OCI-LY1 (cell line): ENCODE measurements around the gene ANKRD34B.

ENCODE experiments used
- H2AFZ ChIP-seq: fragments of 200-600 bp; sonication (generic), shearing (Covaris generic); 2 replicates; pipeline ENCODE4 v1.6.0; 2014; ENCODE audit warnings: antibody characterized with exemption, mild to moderate bottlenecking, low read length
- H3F3A ChIP-seq: fragments of 200-600 bp; sonication (generic), shearing (Covaris generic); 2 replicates; pipeline ENCODE4 v1.6.0; 2014; ENCODE audit warnings: mild to moderate bottlenecking, antibody characterized with exemption, low read length, moderate library complexity; ENCODE audit not compliant: insufficient read depth
- H3K27ac ChIP-seq: fragments of 200-600 bp; sonication (generic); 2 replicates; pipeline ENCODE4 v1.5.1; 2014; ENCODE audit warnings: low read length, mixed run types, mild to moderate bottlenecking, low read depth; ENCODE audit not compliant: poor library complexity, severe bottlenecking
- H3K27me3 ChIP-seq: fragments of 200-600 bp; sonication (generic); 2 replicates; pipeline ENCODE4 v1.6.0; 2014; ENCODE audit warnings: antibody characterized with exemption, mild to moderate bottlenecking, low read length, moderate library complexity; ENCODE audit not compliant: insufficient read depth
- H3K36me3 ChIP-seq: fragments of 200-600 bp; sonication (generic); 2 replicates; pipeline ENCODE4 v1.6.1; 2014; ENCODE audit warnings: mild to moderate bottlenecking, antibody characterized with exemption, low read length, moderate library complexity, mixed read lengths; ENCODE audit not compliant: insufficient read depth
- H3K4me1 ChIP-seq: fragments of 200-600 bp; sonication (generic); 2 replicates; pipeline ENCODE4 v1.5.1; 2014; ENCODE audit warnings: mild to moderate bottlenecking, low read length, moderate library complexity; ENCODE audit not compliant: insufficient read depth, severe bottlenecking
- H3K4me2 ChIP-seq: fragments of 200-600 bp; sonication (generic), shearing (Covaris generic); 2 replicates; pipeline ENCODE4 v1.6.1; 2014; ENCODE audit warnings: low read length
- H3K4me3 ChIP-seq: fragments of 200-600 bp; sonication (generic); 2 replicates; pipeline ENCODE4 v1.5.1; 2014; ENCODE audit warnings: low read length, low read depth, mild to moderate bottlenecking, mixed read lengths; ENCODE audit not compliant: poor library complexity, severe bottlenecking
- H3K79me2 ChIP-seq: fragments of 200-600 bp; shearing (Covaris generic); 2 replicates; pipeline ENCODE4 v1.6.1; 2016; ENCODE audit warnings: mixed run types, low read length, mixed read lengths; ENCODE audit not compliant: insufficient read depth
- H3K9ac ChIP-seq: fragments of 200-600 bp; sonication (generic), shearing (Covaris generic); 2 replicates; pipeline ENCODE4 v1.6.1; 2014; ENCODE audit warnings: mild to moderate bottlenecking, low read length, mixed read lengths
- H3K9me2 ChIP-seq: fragments of 200-600 bp; sonication (generic), shearing (Covaris generic); 2 replicates; pipeline ENCODE4 v1.6.1; 2014; ENCODE audit warnings: low read depth, mild to moderate bottlenecking, low read length, mixed read lengths
- H3K9me3 ChIP-seq: fragments of 200-600 bp; shearing (Covaris generic); 2 replicates; pipeline ENCODE4 v1.6.1; 2014; ENCODE audit warnings: low read length, mixed read lengths
- H4K20me1 ChIP-seq: fragments of 200-600 bp; sonication (generic), shearing (Covaris generic); 2 replicates; pipeline ENCODE4 v1.6.0; 2016; ENCODE audit warnings: mild to moderate bottlenecking, low read length; ENCODE audit not compliant: insufficient read depth
- CTCF ChIP-seq: fragments of 200-600 bp; sonication (generic), shearing (Covaris generic); IDR thresholded peaks from 2 replicates; pipeline ENCODE4 v1.5.1; 2017; ENCODE audit warnings: mild to moderate bottlenecking, antibody characterized with exemption, low read length, moderate library complexity, mixed read lengths
- EZH2 ChIP-seq: fragments of 200-600 bp; sonication (generic), shearing (Covaris generic); IDR thresholded peaks from 2 replicates; pipeline ENCODE4 v1.8.0; 2017; ENCODE audit warnings: borderline replicate concordance, mixed run types, mild to moderate bottlenecking, antibody characterized with exemption, low read length, moderate library complexity, mixed read lengths

ANKRD34B gene

GRCh38 chr5:80565330-80565729, 4.8 kb downstream of the ANKRD34B start:
- Histone ChIP-seq H3K4me3 (no peak overlapping the region), H3K9me3 (no peaks in the 10 kb centered on the region), H3K79me2 (no peaks in the 10 kb centered on the region), H3K27ac (no peak overlapping the region), H3K9me2 (no peaks in the 10 kb centered on the region), H3K27me3 (no peaks in the 10 kb centered on the region), H3K4me2 (no peak overlapping the region), H4K20me1 (no peaks in the 10 kb centered on the region), H3F3A (no peaks in the 10 kb centered on the region), H3K36me3 (no peaks in the 10 kb centered on the region), H2AFZ (no peak overlapping the region), H3K4me1 (no peaks in the 10 kb centered on the region), H3K9ac (no peak overlapping the region)
- TF ChIP-seq CTCF (no peak), EZH2 (no peak)

GRCh38 chr5:80559244-80559643, 10.8 kb downstream of the ANKRD34B start:
- H3K4me2 ChIP-seq, result no peak overlapping the region
- H3K27ac ChIP-seq, result no peak overlapping the region
- H2AFZ ChIP-seq, result no peak overlapping the region
- H3K36me3 ChIP-seq, result no peaks in the 10 kb centered on the region
- H3K9ac ChIP-seq, result no peak overlapping the region
- H3K79me2 ChIP-seq, result no peaks in the 10 kb centered on the region
- H3K4me1 ChIP-seq, result no peaks in the 10 kb centered on the region
- no peak overlapping the region for H3K4me3 ChIP-seq
- no peak for TF ChIP-seq CTCF
- TF ChIP-seq EZH2, result no peak
- no peaks in the 10 kb centered on the region for H4K20me1 ChIP-seq
- H3K9me3 ChIP-seq, result no peaks in the 10 kb centered on the region
- H3K9me2 ChIP-seq, result no peaks in the 10 kb centered on the region
- no peaks in the 10 kb centered on the region for H3K27me3 ChIP-seq
- H3F3A ChIP-seq, result no peaks in the 10 kb centered on the region

- no peaks in the 10 kb centered on the region for H3K4me1 ChIP-seq
- no peaks in the 10 kb centered on the region for H3K9me2 ChIP-seq
- H2AFZ ChIP-seq, result no peak overlapping the region
Observed at GRCh38 chr5:80555099-80555498, 15.0 kb downstream of the ANKRD34B start.

More at GRCh38 chr5:80555099-80555498, 15.0 kb downstream of the ANKRD34B start:
- H3K4me2 ChIP-seq, result no peak overlapping the region
- H3K9ac ChIP-seq, result no peak overlapping the region
- no peaks in the 10 kb centered on the region for H3K9me3 ChIP-seq
- no peaks in the 10 kb centered on the region for H4K20me1 ChIP-seq
- H3K27me3 ChIP-seq, result no peaks in the 10 kb centered on the region
- no peaks in the 10 kb centered on the region for H3F3A ChIP-seq
- H3K36me3 ChIP-seq, result no peaks in the 10 kb centered on the region
- H3K4me3 ChIP-seq, result no peak overlapping the region
- TF ChIP-seq EZH2 (no peak), CTCF (no peak)
- no peak overlapping the region for H3K27ac ChIP-seq
- no peaks in the 10 kb centered on the region for H3K79me2 ChIP-seq
